HG02798 (cell line): ENCODE data around the gene KCNQ1OT1.

ENCODE experiments used
- ATAC-seq: cut with Tn5 transposase; IDR thresholded peaks from one replicate; pipeline ENCODE4 v1.9.1; 2021; ENCODE audit warnings: mild to moderate bottlenecking; ENCODE audit not compliant: unreplicated experiment, poor library complexity

KCNQ1OT1 gene

DNA sequence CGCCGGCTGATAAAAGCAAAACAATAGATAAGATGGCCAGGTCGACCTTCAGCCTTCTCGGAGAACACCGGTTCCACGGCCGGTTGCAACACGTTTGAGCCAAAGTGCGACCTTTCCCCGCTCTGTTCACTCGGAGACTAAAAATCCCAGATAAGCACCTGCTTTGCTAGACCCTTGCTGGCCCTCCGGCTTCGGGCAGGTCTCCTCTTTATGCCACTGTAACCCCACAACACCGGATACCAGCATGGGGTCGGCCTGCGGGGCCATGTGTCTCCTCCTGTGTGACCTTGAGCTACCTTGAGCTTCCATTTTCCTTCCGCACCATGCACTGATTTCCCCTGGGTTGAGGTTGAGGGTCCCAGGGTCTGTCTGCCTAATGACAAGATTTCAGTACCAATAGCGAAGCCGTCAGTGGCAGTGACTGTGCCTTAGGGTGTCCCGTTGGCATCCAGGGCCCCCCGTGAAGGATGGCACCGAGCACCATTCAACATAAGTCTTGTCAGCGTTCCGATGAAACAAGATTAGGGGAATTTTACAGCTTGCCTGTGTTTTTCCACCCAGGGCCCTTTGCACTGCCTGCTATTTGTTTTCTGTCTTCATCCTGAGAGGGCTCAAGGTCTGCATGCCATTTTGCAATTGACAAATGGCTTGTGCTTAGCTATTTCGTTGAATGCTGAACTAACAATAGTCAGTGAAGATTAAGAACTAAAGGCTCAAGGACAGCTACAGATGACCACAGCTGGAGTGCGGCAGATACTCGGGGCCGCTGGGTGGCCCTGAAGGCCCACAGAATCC, 136.4 kb downstream of the KCNQ1OT1 start:
- no peak for ATAC-seq

- ATAC-seq = no peak
Measured at GRCh38 chr11:2562890-2563212, 136.9 kb downstream of the KCNQ1OT1 start.

- ATAC-seq = no peak
Measured at GRCh38 chr11:2561696-2562581, 137.9 kb downstream of the KCNQ1OT1 start.

DNA sequence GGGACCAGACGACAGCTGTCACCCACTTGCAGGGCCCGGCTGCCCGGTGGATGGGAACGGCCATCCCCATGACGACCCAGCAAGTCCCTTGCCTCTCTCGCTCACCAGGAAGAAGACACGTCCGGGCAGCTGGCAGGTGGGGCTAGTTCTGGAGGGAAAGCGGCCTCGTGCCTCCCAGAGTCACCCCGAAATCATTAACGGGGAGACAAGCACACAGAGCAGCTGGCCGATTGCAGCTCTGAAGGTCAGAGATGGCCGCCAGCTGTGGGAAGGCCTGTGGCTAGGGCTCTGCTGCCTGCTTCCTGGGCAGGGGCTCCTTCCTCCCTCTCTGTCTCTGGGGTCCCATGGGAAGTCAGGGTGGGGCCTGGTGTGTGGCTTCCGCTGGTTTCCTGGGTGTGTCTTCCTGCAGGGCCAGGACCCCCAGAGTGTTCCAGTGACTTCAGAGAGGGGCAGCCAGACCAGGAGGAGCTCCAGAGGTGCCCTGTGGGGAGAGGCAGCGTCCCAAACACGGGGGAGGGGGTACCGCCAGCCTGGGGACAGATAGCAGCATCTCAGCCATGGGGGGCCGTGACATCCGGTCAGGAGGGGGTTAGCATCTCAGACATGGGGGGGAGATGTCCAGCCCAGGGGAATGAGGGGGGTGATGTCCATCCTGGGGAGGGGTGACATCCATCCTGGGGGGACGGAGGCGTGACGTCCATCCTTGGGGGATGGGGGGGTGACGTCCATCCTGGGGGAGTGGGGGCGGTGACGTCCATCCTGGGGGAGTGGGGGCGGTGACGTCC, 140.1 kb downstream of the KCNQ1OT1 start:
- no peak for ATAC-seq

GRCh38 chr11:2558861-2559526, 140.8 kb downstream of the KCNQ1OT1 start:
- ATAC-seq = no peak

- ATAC-seq = no peak
Measured at GRCh38 chr11:2558397-2558796, 141.4 kb downstream of the KCNQ1OT1 start.
